Stimulated activated naive CD8-positive, alpha-beta T cell treated with anti-CD3 and anti-CD28 coated beads, Interleukin-15, Interleukin-2, amounts not matched to agents 100 U/mL and 50 U/mL, for 24 hours (primary cell): ENCODE measurements around the gene TMX4.

Source experiments
- ATAC-seq: fragments of 150-1000 bp; cut with Tn5 transposase; one replicate; pipeline ENCODE4 v1.10.0; 2021
- DNase-seq: peaks from one replicate; pipeline ENCODE4 v3.0.0; 2021

Gene TMX4

DNA sequence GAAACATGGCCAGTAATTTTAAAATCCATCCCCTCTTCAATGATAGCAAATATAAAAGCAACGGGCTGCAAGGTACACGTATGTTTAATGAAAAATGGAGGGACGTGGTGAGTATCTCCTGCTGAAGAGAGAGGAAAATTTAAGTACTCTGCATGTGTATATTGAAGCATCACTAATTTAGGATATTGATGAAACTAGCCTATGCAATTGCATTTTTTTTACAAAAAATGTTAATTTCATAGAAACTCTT lies 362 bp upstream of the TMX4 start:
- no peak for DNase-seq
- ATAC-seq = no peak

DNA sequence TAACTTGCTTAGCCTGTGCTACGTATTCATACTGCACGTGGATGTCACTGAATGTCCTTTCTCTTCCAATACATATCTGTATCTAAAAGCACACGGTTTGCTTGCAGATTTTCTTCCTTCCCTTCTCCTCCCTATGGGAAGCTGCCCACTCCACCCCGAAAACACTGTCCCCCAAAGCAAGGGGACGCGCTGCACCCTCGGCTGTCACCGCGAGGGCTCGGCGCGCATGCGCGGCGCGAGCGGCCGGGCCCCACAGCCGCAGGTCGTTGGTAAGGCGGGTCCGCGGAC lies 659 bp downstream of the TMX4 start:
- ATAC-seq = peak; percentile 76
- DNase-seq = peak; percentile 74

DNA sequence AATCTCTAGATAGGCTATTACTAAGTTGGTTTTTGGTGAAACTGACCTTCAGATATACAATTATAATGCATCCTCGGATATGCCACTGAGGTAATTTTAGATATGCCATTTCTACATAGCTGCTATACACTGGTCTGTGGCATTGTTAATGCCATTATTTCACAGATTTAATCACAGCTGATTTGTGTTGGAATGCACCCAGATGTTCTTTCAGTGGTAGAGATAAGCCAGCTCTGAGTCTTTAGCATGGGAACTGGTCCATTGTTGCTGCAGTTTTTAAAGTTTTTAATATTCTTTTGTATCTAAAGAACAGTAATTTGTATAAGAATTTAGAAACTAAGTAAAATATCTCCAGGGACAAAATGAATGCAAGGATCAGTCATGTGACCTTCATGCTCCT lies 6.8 kb downstream of the TMX4 start:
- no peak for ATAC-seq
- DNase-seq = no peak

DNA sequence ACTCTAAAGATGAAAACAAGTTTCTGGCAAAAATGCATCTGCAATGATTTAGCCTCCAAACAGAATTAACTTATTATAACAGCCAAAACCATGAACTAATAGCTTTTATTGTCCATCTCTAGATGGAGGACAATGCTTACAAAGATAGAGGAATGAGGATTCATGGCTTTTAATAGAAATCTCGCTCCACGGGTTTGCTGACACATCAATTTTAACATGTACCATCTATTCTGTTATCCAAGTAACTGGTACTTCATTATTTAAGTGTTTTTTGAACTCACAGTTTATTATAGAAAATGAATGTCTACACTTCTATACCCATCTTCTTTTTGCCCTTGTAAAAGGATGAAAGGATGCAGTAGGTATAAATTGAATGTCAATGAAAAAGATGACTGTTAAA lies 10.8 kb downstream of the TMX4 start:
- ATAC-seq = no peak
- DNase-seq = no peak

DNA sequence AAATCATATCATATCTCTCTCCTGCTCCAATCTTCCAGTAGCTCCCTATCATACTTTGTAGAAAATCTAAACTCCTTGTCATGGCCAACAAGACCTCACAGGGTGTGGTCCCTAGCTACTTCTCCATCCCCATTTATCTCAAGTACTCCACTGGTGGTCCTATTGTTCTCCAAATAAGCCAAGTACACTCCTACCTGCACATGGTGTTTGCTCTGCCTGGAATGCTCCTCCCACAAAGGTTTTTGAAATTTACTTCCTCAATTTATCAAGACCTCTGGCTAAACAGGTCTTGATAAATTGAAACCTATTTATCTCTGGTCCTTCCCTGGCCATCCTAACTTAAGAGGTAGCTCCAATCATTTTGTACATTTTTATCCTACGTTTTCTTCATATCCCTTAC lies 12.1 kb downstream of the TMX4 start:
- ATAC-seq = no peak
- no peak for DNase-seq

DNA sequence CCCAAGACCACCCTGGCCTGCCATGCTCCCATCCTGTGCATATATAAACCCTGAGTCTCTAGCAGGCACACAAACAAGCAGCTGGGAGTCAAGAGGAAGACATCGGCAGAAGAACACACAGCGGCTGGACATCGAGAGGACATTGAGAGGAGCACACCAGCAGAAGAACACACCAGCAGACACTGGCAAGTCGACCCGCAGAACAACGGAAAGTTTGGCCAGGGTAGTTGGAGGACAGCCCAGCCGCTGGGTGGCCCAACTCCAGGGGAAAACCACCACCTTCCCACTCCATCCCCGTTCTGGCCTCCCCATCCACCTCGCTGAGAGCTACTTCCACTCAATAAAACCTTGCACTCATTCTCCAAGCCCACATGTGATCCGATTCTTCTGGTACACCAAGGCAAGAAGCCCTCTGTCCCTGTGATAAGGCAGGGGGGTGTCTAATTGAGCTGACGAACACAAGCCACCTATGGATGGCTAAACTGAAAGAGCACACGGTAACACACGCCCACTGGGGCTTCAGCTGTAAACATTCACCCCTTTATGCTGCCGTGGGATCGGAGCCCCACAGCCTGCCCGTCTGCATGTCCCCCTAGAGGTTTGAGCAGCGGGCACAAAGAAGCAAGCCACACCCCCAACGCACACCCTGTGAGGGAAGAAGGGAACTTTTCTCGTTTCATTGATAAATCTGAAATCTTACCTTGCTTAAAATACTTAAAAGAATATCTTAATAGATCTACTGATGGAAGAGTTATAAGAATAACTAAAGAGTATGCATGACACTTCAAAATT lies 13.8 kb downstream of the TMX4 start:
- DNase-seq (no peak), ATAC-seq (no peak)

DNA sequence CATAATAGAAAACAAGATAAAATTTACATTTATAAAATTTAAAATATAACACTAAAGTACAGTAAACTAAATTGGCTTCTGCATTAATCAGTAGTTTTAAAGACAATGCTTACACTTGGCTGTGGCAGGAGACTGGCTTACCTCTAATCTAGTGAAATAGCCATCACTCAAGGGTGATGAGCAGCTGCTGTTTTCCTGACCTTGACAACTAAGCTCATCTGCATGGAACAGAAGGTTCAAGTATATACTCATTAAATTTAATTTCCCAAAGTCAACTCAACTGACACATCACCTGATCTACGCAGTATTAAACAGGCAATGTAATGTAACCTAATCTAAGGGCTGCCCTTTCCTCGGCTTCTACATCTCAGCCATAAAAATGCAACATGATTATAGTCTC lies 14.5 kb downstream of the TMX4 start:
- DNase-seq = no peak
- ATAC-seq = no peak

DNA sequence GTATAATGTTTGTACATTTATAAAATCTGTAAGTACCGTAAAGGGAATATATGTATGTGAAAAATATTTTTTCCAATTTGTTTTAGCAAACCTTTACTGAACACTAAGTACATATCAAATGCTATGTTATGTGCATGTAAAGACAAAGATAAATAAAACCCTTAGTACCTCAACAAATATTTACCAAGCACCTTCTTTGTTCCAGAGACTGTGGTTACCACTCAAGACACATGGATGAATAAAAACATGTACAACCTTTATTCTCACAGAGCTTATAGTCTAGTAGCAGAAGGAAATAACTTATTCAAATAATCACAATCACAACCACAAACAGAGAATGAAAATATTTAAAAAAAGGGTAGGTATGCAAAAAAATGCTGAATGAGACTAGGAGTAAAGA lies 17.5 kb downstream of the TMX4 start:
- ATAC-seq (no peak), DNase-seq (no peak)

DNA sequence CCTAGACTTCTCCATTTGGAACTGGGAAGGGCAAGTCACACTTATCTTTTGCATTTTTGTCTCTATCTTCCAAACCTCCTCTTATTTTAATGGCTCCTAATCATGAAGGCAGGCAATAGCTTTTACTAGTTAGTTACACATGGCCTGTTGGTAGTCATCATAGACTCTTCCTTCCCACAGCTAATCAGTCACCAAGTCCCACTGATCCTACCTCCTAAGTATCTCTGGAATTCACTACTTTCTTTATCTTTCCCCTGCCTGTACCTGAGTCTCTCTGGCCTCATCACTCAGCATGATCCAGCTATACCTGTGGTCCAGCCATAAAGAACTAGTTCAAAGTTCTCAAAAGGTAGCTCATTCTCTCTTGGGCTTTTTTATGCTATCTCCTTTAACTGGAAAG lies 18.8 kb downstream of the TMX4 start:
- no peak for ATAC-seq
- DNase-seq = no peak

DNA sequence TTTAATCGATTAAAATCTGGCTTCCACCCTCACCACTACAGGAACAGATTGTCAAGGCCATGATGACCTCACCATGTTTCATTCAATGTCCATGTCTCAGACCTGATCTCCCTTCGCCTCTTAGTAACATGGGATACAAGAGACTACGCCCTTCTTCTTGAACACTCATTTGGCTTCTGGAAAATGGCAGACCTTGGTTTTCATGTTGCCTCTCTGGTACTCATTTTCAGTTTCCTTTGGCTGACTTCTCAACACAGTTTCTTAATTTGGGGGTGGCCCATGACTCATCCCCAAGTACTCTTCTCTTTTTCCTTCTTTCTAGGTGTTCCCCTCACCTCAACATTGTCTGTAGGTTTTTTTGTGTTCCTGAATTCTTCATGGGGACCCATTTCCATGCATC lies 22.7 kb downstream of the TMX4 start:
- peak; percentile 32 for ATAC-seq
- DNase-seq = no peak

DNA sequence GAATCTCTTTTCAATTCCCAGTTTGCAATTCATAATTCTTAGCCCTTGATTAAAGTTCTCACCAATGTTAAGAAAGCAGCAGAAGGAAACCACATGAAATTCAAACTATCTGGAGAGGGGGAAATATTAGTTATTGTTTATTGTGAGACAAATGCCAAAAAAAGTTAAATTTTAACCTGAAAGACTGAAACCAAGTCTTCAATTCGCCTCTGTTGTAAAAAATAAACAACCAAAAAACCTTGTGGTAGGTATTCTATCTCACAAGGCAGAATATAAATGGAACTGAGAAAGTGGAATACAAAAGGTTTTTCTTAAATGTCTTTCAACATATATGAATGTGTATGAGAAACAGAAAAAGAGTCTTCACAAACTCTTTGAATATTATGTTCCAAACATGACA lies 24.8 kb downstream of the TMX4 start:
- no peak for ATAC-seq
- no peak for DNase-seq

DNA sequence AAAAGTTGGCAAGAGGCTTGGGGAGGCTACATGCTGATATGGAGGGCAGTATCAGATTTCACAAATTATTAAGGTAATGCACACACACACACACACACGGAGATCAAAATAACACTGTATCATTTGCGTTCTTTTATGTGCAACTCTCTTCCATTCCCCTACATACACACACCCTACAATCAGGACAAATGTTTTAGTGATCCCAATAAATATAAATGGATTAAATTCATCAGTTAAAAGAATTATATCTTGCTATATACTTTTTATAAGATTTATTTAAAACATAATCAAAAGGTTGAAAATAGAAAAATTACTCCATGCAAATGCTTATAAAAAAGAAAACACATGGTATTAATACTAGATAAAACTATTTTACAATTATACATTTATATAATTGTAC lies 25.9 kb downstream of the TMX4 start:
- DNase-seq (no peak), ATAC-seq (no peak)

DNA sequence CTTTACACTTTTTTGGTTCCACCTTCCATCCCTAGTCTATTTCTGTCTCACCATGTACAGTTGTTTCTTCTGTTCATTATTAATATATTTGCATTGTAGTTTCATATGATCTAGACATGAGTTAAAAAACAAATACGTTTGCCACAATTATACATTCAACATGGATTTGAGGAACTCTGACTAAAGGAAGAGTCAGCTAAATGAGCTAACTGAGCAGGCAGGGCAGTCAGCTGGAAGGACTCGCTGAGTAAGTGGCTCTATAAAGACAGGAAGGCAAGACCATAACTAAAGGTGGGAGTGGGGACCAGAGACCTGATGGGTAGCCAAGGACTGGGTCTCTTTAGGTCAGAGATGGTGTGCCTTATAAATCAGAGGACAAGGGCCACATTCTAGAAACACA lies 26.3 kb downstream of the TMX4 start:
- ATAC-seq = no peak
- DNase-seq = no peak

DNA sequence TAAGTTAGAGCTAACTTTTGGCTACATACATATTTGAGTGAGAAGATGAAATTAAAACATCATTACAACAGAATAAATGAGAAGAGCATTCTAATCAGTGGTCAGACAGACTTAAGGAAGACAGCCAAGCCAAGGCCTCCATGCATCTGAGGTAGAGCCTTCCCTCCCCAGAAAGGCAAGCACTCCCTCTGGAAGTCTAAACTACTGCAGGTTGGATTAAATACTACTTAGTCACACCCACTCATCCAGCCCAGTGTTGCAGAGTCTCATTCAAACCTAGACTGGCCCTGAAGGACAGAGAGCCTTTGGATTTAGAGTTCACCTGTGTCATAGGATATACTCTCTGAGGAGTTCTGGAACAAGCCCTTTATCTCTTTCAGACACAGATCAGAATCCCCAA lies 29.2 kb downstream of the TMX4 start:
- ATAC-seq = no peak
- no peak for DNase-seq

DNA sequence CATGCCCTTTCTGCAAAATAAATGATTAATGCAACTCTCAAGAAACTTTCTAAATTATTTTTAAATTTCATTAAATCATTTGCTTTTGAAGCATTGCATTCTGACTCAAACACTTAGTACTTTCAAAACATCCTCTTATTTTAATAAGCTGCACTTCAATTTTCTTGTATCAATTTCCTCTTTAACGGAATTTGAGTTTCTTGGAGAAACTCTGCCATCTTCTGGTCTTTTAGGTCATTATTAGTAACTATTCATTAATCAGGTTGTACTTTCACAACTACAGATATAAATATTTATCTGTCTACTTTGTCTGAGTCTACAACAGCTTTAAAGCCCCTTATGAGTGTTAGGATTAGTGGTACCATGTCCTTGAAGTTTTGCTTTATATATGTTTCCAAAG lies 30.2 kb downstream of the TMX4 start:
- no peak for DNase-seq
- ATAC-seq = no peak

DNA sequence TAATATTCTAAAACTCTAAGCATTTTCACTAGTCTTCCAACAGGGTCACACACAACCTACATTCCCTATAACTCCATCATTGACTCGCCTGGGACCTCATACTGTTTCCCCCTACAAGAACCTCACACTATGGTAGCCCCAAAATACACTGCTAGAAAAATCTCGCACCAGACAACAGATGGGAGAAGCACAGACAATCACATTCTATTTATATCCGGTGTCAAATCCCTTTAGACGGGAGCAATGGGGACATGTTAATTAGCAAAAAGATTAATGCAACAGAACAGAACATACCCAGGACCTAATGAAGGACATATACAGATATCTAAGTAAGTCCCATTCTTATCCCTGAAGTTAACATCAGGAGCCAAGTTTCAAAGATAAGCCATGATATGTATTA lies 33.6 kb downstream of the TMX4 start:
- ATAC-seq (no peak), DNase-seq (no peak)

DNA sequence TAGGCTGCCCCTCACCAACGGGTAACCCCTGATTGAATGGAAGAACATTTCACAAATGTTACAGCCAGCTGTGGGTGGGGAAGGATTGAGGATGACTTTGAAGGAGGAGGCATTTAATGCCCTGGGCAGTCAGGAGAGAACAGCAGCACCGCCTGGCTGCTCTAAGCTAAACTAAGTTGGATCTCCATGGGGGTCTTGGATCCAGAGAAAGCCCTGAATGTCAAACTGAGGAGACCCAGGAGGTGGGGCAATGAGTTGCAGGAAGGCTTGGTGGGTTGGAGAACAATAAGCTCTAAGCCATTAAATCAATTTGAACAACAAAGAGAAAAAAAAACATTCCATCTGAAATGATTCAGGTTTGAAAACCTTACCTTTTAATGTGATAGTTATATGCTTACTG lies 35.4 kb downstream of the TMX4 start:
- DNase-seq (no peak), ATAC-seq (no peak)

DNA sequence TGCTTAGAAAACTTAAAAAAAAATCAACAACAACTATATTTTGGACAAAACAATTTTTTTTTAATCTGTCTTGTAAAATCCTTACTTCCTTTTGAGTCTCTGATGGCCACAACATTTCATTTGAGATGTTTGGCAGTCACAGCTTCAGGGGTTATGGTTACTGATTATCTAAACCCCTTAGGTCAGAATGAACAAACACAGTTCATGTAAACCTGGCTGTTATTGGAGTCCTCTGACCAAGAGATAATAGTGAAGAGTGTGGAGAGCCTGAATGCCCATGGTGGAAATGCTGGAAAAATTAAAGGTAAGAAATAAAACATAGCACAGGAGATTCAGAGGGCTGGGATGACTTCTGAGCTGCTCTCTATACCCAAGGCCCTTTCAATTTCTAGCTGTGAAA lies 38.2 kb downstream of the TMX4 start:
- DNase-seq (no peak), ATAC-seq (no peak)

DNA sequence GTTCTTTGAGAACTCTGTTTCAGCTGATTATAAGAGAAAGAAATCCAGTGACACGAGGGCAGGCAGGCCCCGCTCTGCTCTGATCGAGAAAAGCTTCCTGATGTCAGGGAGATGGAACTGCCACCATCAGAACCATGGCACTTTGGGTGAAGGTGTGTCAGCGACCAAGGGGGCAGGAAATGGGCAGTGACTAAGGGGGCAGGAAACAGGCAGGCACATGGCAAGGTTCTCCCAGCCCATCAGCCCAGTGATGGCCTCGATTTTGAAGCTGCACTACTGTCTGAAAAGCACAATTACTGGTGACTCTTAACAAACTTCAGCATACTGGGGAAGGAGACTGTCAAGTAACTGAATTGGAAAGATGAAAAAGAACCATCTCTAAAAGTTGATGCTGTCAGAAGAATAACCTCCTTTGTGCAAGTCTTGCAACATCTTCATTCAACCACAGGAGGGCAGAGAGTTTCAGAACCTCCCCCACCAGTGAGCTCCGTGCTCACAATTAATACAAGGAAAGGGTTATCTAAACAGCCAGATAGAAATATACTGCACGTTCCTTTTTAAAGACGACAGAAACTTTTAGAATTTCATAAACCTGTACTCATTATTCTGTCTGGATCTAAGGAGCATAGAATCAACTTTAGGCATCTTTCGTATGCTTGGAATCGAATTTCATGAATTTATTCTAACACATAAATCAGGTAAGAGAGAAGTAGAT lies 39.1 kb downstream of the TMX4 start:
- DNase-seq (peak; percentile 8), ATAC-seq (peak; percentile 61)

DNA sequence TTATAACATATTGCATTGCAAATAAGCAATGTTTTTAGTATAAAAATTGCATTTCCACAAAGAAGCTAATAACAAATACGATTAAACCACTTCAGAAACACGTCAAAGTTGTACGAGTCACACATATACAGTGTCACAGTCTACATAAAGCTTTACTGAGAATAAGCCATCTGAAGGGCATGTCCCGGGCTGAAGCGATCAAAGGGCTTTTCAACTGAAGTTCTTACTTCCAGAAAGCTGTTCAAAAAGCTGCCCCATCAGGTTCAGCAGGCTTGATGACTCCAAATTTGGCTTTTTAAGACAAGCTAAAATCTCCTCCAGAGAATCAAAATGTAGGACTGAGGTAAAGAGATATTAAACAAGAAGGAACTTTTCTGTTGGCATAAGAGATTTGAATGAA lies 41.9 kb downstream of the TMX4 start:
- ATAC-seq (no peak), DNase-seq (no peak)

DNA sequence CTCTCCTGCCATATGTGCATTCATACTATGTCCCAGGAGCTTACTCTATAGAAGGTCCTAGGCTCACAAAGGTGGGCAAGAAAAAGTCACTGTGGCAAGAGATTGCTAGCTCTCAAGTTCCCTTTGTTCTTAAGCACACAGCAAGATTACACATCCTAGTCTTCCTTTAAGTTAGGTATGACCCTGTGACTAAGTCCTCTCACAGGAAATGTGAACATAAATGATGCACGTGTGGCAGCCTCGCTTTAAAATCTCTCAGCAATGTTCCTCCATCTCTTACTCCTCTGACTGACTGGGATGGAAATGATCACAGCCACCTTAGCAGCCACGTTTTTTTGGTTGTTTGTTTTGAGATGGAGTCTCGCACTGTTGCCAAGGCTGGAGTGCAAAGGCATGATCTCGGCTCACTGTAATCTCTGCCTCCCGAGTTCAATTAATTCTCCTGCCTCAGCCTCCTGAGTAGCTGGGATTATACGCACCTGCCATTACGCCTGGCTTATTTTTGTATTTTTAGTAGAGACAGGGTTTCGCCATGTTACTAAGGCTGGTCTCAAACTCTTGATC lies 43.6 kb downstream of the TMX4 start:
- DNase-seq = no peak
- no peak for ATAC-seq

DNA sequence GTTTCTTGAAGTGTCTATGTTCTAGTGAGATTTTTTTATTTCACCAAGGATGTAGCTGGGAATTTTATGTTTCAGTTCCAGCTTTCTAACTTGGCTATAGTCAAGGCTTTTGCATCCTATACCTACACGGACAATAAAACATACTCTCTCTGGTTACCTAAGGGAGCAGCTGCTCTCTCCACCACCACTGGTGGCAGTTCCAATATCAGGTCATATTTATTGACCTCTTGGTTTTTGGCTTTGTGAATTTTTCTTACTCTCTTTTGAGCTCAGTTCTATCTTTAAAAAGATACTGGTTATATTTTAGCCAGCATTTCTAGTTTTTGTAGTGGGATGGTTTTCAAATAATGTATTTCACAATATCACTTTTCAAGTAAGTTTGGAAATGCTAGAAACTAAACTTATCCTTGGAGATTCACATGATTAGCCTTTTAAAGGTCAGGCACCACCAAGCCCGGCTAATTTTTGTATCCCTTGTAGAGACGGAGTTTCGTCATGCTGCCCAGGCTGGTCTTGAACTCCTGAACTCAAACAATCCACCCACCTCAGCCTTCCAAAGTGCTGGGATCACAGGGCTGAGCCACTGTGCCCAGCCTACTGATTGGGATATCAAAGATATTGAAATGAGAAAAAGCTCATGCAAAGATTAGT lies 44.7 kb downstream of the TMX4 start:
- no peak for ATAC-seq

DNA sequence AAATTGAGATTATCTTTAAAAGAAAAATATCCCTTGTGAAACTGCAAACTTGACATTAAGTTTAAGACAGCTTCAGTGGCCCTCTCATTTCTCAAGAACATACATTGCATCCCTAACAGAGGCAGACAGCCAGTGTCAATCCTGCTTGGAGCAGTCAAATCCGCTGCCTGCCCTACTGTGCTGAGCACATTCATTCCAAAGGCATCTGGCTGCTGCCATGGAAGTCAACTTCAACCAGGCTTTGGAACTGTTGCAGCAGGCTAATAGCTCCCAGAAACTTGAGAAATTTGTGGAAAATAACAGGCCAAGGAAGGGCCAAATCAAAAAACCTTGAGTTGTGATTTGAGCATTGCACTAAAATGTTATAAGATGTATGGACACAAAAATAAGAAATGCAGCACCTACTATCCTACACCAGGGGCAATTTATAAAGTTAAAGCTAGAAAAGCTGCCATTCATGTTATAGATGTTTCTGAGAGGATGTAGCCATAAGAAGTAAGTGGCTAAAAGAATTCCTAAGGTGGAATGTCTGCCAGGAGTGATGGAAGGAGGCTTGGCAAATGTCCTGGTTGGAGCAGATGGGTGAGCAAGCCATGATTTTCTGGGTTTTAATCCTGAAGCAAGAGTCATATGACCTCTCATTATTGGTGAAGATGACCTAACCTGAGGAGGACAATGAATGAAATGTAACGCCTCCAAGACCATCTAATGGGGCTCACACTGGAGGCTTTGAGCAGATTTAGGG lies 47.9 kb downstream of the TMX4 start:
- DNase-seq = no peak
- no peak for ATAC-seq

More for the DNA sequence above, 44.7 kb downstream of the TMX4 start:
- DNase-seq = no peak
